ENCODE measurements around the gene RLN3. TPM values are rescaled to one million over a fixed set of nuclear protein-coding genes. Genes with fewer than 3 reads are reported as not detected.

RLN3 gene, protein sequence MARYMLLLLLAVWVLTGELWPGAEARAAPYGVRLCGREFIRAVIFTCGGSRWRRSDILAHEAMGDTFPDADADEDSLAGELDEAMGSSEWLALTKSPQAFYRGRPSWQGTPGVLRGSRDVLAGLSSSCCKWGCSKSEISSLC
- not detected for total RNA-seq

DNA sequence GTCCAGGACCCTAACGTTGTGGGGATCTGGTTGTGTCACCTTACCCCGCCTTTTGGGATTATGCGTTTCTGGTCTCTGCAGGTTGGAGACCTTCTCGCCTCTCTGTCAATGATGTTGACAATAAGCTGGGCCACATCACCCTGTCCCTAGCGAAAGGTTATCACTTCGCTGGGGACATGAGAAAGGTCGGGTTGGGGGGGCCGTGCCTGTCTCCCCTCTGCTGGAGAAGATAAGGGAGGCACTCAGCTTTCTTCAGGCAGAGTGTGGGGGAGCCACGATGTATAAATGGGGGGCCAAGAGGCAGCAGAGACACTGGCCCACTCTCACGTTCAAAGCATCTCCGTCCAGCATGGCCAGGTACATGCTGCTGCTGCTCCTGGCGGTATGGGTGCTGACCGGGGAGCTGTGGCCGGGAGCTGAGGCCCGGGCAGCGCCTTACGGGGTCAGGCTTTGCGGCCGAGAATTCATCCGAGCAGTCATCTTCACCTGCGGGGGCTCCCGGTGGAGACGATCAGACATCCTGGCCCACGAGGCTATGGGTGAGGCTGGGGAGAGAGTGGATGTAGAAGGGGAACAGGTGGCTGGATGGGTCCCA lies at the start of gene RLN3:
Gene RLN3 (plus strand): TSS at position 293 of the 595 bp plus-strand sequence. CDS start 57 bp downstream, at position 350.
- intact Hi-C loops (cut with DNase I; ENCODE audit: low total_unique reads): no loop called here
- Histone ChIP-seq H3K36me3 (no peaks in the 10 kb centered on the region), H3K27me3 (no peaks in the 10 kb centered on the region), H3K9me3 (no peaks in the 10 kb centered on the region), H3K4me1 (peaks cover 0 to 4% of the 10 kb centered on the region in 2 donors), H3K4me3 (no peak within 1 kb of the TSS), H3K27ac (no peak within 1 kb of the TSS)
- no peak for DNase-seq (ENCODE audit: low spot score in 2 of 2)
- TF ChIP-seq POLR2AphosphoS5 (IDR thresholded peaks at IDR 0.05): no peak
- TF ChIP-seq POLR2A (IDR thresholded peaks at IDR 0.05): no peak
- TF ChIP-seq CTCF (IDR thresholded peaks at IDR 0.05): no peak

GRCh38 chr19:13978351-13979243 lies 49.4 kb upstream of the RLN3 start:
- Histone ChIP-seq H3K27me3 (no peaks in the 10 kb centered on the region), H3K27ac (peak overlapping the region; percentile 76 to 86)

DNA sequence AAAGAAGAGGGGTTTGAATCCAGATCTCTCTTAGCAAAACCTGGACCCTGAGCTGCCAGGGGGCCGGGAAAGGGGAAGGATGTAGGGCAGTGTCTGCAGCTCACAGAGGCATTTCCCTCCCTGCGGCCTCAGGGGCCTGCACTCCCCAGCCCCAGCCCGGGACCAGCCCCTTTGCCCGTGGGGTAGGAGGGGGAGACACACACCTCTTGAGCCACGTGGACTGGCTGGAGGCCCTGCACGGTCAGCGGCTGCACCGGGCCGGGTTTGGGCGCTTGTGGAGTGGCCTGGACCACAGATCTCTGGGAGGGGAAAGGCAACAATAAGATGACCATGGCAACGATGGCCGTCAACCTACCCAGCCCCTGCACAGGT lies 48.7 kb upstream of the RLN3 start:
- H3K36me3 ChIP-seq: no peaks in the 10 kb centered on the region
- H3K27ac ChIP-seq: peak overlapping the region; percentile 76 to 86
- no peaks in the 10 kb centered on the region for H3K9me3 ChIP-seq
- intact Hi-C loops (cut with DNase I; ENCODE audit: low total_unique reads): no loop called here
- DNase-seq (ENCODE audit: low spot score in 2 of 2): no peak
- no peaks in the 10 kb centered on the region for H3K27me3 ChIP-seq
- peaks cover 0 to 10% of the 10 kb centered on the region in 2 donors for H3K4me1 ChIP-seq
- peak overlapping the region; percentile 41 to 72 (median 60) for H3K4me3 ChIP-seq
- TF ChIP-seq CTCF (IDR thresholded peaks at IDR 0.05): no peak
- TF ChIP-seq POLR2A (IDR thresholded peaks at IDR 0.05): no peak
- TF ChIP-seq POLR2AphosphoS5 (IDR thresholded peaks at IDR 0.05): no peak

More at GRCh38 chr19:13978351-13979243, 49.4 kb upstream of the RLN3 start:
- peak; percentile 69 to 82 for DNase-seq (ENCODE audit: low spot score in 2 of 2)
- Histone ChIP-seq H3K4me3 (peak overlapping the region; percentile 41 to 72 (median 60)), H3K36me3 (no peaks in the 10 kb centered on the region), H3K9me3 (no peaks in the 10 kb centered on the region), H3K4me1 (peaks cover 0 to 10% of the 10 kb centered on the region in 2 donors)
- intact Hi-C loops (cut with DNase I; ENCODE audit: low total_unique reads): no loop called here
- TF ChIP-seq POLR2AphosphoS5 (IDR thresholded peaks at IDR 0.05) (peak in 1 of 3 donors; percentile 10), CTCF (IDR thresholded peaks at IDR 0.05) (no peak), POLR2A (IDR thresholded peaks at IDR 0.05) (no peak)

DNA sequence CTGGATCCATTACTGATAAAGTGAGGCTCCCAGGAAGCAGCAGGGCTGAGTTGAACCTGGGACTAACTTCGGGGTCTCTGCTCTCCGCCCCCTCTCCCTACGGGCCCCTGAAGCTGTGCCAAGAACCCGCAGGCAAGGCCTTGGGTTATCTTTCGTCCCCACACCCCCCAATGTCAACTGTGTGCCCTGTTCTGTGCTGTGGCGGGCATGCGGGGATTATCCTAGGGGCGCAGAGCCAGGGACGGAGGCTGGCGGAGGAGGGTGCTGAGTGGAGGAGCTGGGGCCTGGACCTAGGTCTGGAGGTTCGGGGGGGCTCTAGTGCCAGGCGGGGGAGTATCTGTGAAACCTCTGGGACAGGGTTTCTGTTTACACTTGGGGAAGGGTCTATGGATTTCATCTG lies 48.3 kb upstream of the RLN3 start:
- peak overlapping the region in 2 of 3 donors; percentile 60 to 72 for H3K4me3 ChIP-seq
- no peaks in the 10 kb centered on the region for H3K36me3 ChIP-seq
- intact Hi-C loops (cut with DNase I; ENCODE audit: low total_unique reads): no loop called here
- TF ChIP-seq CTCF (IDR thresholded peaks at IDR 0.05): no peak
- no peak for TF ChIP-seq POLR2AphosphoS5 (IDR thresholded peaks at IDR 0.05)
- TF ChIP-seq POLR2A (IDR thresholded peaks at IDR 0.05): no peak
- no peak for DNase-seq (ENCODE audit: low spot score in 2 of 2)
- H3K27me3 ChIP-seq: no peaks in the 10 kb centered on the region
- H3K27ac ChIP-seq: no peak overlapping the region
- no peaks in the 10 kb centered on the region for H3K9me3 ChIP-seq
- H3K4me1 ChIP-seq: peaks cover 0 to 10% of the 10 kb centered on the region in 2 donors

Measured in breast epithelium (tissue), 4 donors.